Uterus (tissue), 4 donors: ENCODE data around the gene ACKR3. TPM values are rescaled to one million over a fixed set of nuclear protein-coding genes. Genes with fewer than 3 reads are reported as not detected.

Experiments used
- DNase-seq, 2 donors: peaks; one replicate each; pipeline ENCODE4 v3.0.0-alpha.2; 2019 to 2020
- H3K27ac ChIP-seq, 2 donors: fragments of 200-600 bp; sonication (generic); 1 replicate in 1 of 2; 2 replicates in 1 of 2; pipeline ENCODE4 v1.5.1; 2016 to 2018
- H3K27me3 ChIP-seq, 2 donors: fragments of 200-600 bp; sonication (generic); one replicate each; pipeline ENCODE4 v1.5.1; 2018 to 2019; ENCODE audit warnings: control low read depth in 1 of 2
- H3K36me3 ChIP-seq, 2 donors: fragments of 200-600 bp; sonication (generic); one replicate each; pipeline ENCODE4 v1.5.1; 2019; ENCODE audit warnings: control low read depth in 1 of 2
- H3K4me1 ChIP-seq, 2 donors: fragments of 200-600 bp; sonication (generic); one replicate each; pipeline ENCODE4 v1.5.1; 2018 to 2019; ENCODE audit warnings: control low read depth in 1 of 2
- H3K4me3 ChIP-seq, 2 donors: fragments of 200-600 bp; sonication (generic); 1 replicate in 1 of 2; 2 replicates in 1 of 2; pipeline ENCODE4 v1.5.1; 2018 to 2019; ENCODE audit warnings: mild to moderate bottlenecking in 1 of 2
- H3K9me3 ChIP-seq, 2 donors: fragments of 200-600 bp; sonication (generic); one replicate each; pipeline ENCODE4 v1.5.1; 2019; ENCODE audit warnings: control low read depth in 1 of 2
- CTCF ChIP-seq, 4 experiments: fragments of 200-600 bp in 2 of 4; fragments of 450-650 bp in 2 of 4; sonication (generic) in 2 of 4; IDR thresholded peaks; one replicate each; pipeline ENCODE4 v1.5.1; 2016 to 2019; ENCODE audit warnings: antibody characterized with exemption in 4 of 4, mild to moderate bottlenecking in 2 of 4, moderate library complexity in 1 of 4
- POLR2A ChIP-seq, 2 donors: fragments of 450-650 bp; IDR thresholded peaks; one replicate each; pipeline ENCODE4 v1.6.1; 2016; ENCODE audit warnings: antibody characterized with exemption in 2 of 2, mild to moderate bottlenecking in 1 of 2, moderate library complexity in 1 of 2
- intact Hi-C: fragments of 100-400 bp; cut with DNase I; formaldehyde crosslinking; loops from one replicate; pipeline ENCODE4 v1.15.1; 2023; ENCODE audit warnings: low total_unique reads
- total RNA-seq, 4 donors: library from RNA; depleted of rRNA in 3 of 4; stranded (reverse); fragments of >200 nt in 3 of 4; gene quantifications; one replicate each; pipeline versions ENCODE4 v1.1.0 to v1.2.4, GENCODE V29; 2014 to 2023
- donor health status: DM: yes; HTN: yes; CAD: no.

The ACKR3 gene
- total RNA-seq, 4 donors from 2014 or later = 11.8 to 61.5 (median 26.2) TPM

DNA sequence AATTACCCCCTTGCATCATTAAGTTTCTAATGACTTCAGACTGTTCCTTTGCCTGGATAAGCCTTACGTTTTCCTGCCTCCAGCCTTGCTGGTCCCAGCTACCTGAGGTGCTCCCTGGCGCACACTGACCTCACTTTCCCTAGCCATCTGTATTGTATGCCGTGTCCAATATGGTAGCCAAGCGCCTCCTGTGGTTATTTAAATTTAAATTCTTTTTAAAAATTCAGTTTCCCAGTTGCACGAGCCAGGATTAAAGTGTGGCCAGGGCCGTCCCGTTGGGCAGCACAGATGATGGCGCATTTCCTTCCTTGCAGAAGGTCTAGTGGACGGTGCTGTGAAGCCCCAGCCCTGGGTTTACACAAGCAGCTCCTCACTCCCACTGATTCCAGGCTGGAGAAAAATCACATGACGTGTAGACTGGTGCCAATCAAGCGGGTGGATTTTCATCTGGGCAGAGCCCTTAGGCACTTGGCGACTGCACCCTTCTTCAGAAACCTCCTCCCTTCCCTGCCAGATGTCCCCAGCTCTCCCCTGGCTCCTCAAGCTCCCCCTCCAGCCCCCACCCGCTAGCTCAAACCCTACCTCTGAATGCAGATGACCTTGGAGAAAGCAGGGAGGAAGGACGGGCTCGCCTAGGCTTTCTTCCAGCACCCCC, 33.9 kb downstream of the ACKR3 start:
- no peaks in the 10 kb centered on the region for H3K27me3 ChIP-seq
- intact Hi-C loops = no loop called here
- H3K4me3 ChIP-seq = no peak overlapping the region
- no peak overlapping the region for H3K27ac ChIP-seq
- no peaks in the 10 kb centered on the region for H3K36me3 ChIP-seq
- no peak for DNase-seq
- H3K4me1 ChIP-seq = no peaks in the 10 kb centered on the region
- TF ChIP-seq CTCF (IDR thresholded peaks at IDR 0.05) (no peak), POLR2A (IDR thresholded peaks at IDR 0.05) (no peak)
- H3K9me3 ChIP-seq = no peaks in the 10 kb centered on the region

DNA sequence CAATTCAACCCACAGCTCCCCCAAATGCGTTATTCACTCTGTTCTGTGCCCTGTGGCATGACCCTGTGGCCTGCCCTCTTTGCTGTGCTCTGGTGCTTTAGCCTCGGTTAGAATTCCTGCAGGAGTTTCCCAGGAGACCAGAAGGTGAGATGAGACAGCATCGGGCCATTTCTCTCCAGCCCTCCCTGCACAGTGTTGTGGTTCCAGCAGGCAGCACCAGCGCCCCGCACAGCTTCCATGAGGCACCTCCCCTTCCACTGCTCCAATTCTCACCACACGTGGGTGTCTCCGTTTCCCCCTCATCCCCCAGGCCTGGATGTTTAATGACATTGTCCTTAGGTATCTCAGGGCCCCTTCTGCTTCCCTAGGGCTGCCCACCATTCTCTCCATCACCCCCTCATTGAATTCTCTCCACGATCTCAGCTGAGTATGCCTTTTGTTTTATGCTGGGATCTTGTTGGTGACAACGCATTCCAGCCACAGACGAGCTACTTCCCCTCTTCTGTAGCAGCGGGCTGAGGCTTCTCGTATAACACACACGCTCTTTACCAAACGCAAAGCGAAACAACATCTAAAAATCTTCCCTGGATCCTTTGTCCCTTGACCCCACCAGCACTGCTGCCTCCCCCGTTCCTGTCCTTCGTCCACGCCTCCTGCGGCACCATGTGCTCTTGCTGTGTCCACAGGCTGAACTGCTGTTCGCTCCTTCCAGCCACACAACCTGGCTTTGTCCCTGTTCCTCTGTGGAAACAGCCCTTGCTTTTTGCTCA, 35.1 kb downstream of the ACKR3 start:
- no peak for TF ChIP-seq POLR2A (IDR thresholded peaks at IDR 0.05)
- no peak for TF ChIP-seq CTCF (IDR thresholded peaks at IDR 0.05)
- intact Hi-C loops = no loop called here
- Histone ChIP-seq H3K36me3 (no peaks in the 10 kb centered on the region), H3K27me3 (no peaks in the 10 kb centered on the region), H3K4me3 (no peak overlapping the region), H3K9me3 (no peaks in the 10 kb centered on the region), H3K27ac (no peak overlapping the region), H3K4me1 (no peaks in the 10 kb centered on the region)
- DNase-seq = no peak

GRCh38 chr2:236605345-236605734, 35.7 kb downstream of the ACKR3 start:
- Histone ChIP-seq H3K9me3 (no peaks in the 10 kb centered on the region), H3K27ac (no peak overlapping the region), H3K4me1 (no peaks in the 10 kb centered on the region), H3K4me3 (no peak overlapping the region), H3K27me3 (no peaks in the 10 kb centered on the region), H3K36me3 (no peaks in the 10 kb centered on the region)
- no peak for DNase-seq
- intact Hi-C loops = no loop called here
- TF ChIP-seq CTCF (IDR thresholded peaks at IDR 0.05) (no peak), POLR2A (IDR thresholded peaks at IDR 0.05) (no peak)

GRCh38 chr2:236606023-236606422, 36.4 kb downstream of the ACKR3 start:
- no peak for TF ChIP-seq CTCF (IDR thresholded peaks at IDR 0.05)
- Histone ChIP-seq H3K27me3 (no peaks in the 10 kb centered on the region), H3K27ac (no peak overlapping the region), H3K36me3 (no peaks in the 10 kb centered on the region), H3K4me3 (no peak overlapping the region), H3K9me3 (no peaks in the 10 kb centered on the region), H3K4me1 (no peaks in the 10 kb centered on the region)
- no peak for DNase-seq
- intact Hi-C loops = no loop called here

GRCh38 chr2:236607471-236608187, 38.0 kb downstream of the ACKR3 start:
- TF ChIP-seq CTCF (IDR thresholded peaks at IDR 0.05) (no peak), POLR2A (IDR thresholded peaks at IDR 0.05) (no peak)
- intact Hi-C loops = no loop called here
- no peaks in the 10 kb centered on the region for H3K4me1 ChIP-seq
- H3K4me3 ChIP-seq = no peak overlapping the region
- no peak overlapping the region for H3K27ac ChIP-seq
- no peaks in the 10 kb centered on the region for H3K9me3 ChIP-seq
- H3K36me3 ChIP-seq = no peaks in the 10 kb centered on the region
- no peak for DNase-seq
- no peaks in the 10 kb centered on the region for H3K27me3 ChIP-seq
